Caco-2 (cell line): ENCODE results near the gene TIMP2. TPM values are rescaled to one million over a fixed set of nuclear protein-coding genes. Genes with fewer than 3 reads are reported as not detected.

ENCODE experiments used
- BruUV-seq: library from RNA; stranded (reverse); fragments of 400-500 nt; replicated peaks from 2 replicates; lab custom pipeline; 2021; lab: Mats Ljungman, UMichigan
- CTCF ChIA-PET: fragments of 300-600 bp; sonication (Branson Sonifier 250); formaldehyde crosslinking; loops from one replicate; lab custom pipeline; 2022; ENCODE audit warnings: antibody characterized with exemption; lab: Charles Lee
- POLR2A ChIA-PET: fragments of 300-600 bp; sonication (Branson Sonifier 250); formaldehyde crosslinking; loops from one replicate; lab custom pipeline; 2022; ENCODE audit warnings: antibody characterized with exemption; lab: Charles Lee
- DNase-seq, 2 experiments: peaks; one replicate each; pipeline versions ENCODE4 v3.0.0 to v3.0.0-alpha.2; 2020 to 2022
- H3K27me3 ChIP-seq: replicated peaks from 2 replicates; pipeline ENCODE4 v1.6.0; 2011; ENCODE audit warnings: low read length; ENCODE audit not compliant: control insufficient read depth, insufficient read depth
- H3K36me3 ChIP-seq: 2 replicates; pipeline ENCODE4 v1.5.1; 2011; ENCODE audit warnings: low read length; ENCODE audit not compliant: control insufficient read depth, insufficient read depth
- H3K4me1 ChIP-seq: fragments of 250-450 bp; sonication (Bioruptor Pico); 2 replicates; pipeline ENCODE4 v1.5.1; 2020; ENCODE audit warnings: mild to moderate bottlenecking
- H3K4me3 ChIP-seq: 2 replicates; pipeline ENCODE4 v1.5.1; 2011; ENCODE audit warnings: low read depth, mild to moderate bottlenecking, control low read depth, low read length
- H3K9me3 ChIP-seq: fragments of 250-450 bp; sonication (Bioruptor Pico); 2 replicates; pipeline ENCODE4 v1.5.1; 2020; ENCODE audit warnings: mild to moderate bottlenecking, moderate library complexity
- H3K27ac Mint-ChIP-seq: one replicate; pipeline ENCODE4 v1.8.0; 2022; ENCODE audit warnings: mixed read lengths; ENCODE audit not compliant: unreplicated experiment
- H3K27me3 Mint-ChIP-seq: one replicate; pipeline ENCODE4 v1.8.0; 2022; ENCODE audit warnings: mixed read lengths; ENCODE audit not compliant: insufficient read depth, unreplicated experiment
- H3K36me3 Mint-ChIP-seq: one replicate; pipeline ENCODE4 v1.8.0; 2022; ENCODE audit warnings: mild to moderate bottlenecking, mixed read lengths; ENCODE audit not compliant: insufficient read depth, unreplicated experiment
- H3K4me1 Mint-ChIP-seq: one replicate; pipeline ENCODE4 v1.8.0; 2022; ENCODE audit warnings: low read depth, mixed read lengths; ENCODE audit not compliant: unreplicated experiment
- H3K4me3 Mint-ChIP-seq: one replicate; pipeline ENCODE4 v1.8.0; 2022; ENCODE audit warnings: mild to moderate bottlenecking, moderate library complexity, mixed read lengths; ENCODE audit not compliant: unreplicated experiment
- H3K9me3 Mint-ChIP-seq: one replicate; pipeline ENCODE4 v1.8.0; 2022; ENCODE audit warnings: mixed read lengths; ENCODE audit not compliant: unreplicated experiment
- CTCF ChIP-seq, 2 experiments: fragments of 200-600 bp in 1 of 2; IDR thresholded peaks; 1 replicate in 1 of 2; 2 replicates in 1 of 2; pipeline versions ENCODE4 v1.5.1 to v1.8.0; 2011 to 2022; ENCODE audit warnings: antibody characterized with exemption in 1 of 2, control low read depth in 1 of 2, inconsistent platforms in 1 of 2, low read depth in 1 of 2, low read length in 1 of 2, mild to moderate bottlenecking in 1 of 2, moderate library complexity in 1 of 2; ENCODE audit not compliant: insufficient read depth in 1 of 2, severe bottlenecking in 1 of 2, unreplicated experiment in 1 of 2
- intact Hi-C: fragments of 100-400 bp; cut with micrococcal nuclease; formaldehyde crosslinking; loops from one replicate; pipeline ENCODE4 v1.10.0; 2022; ENCODE audit not compliant: unreplicated experiment
- total RNA-seq: library from RNA; stranded (reverse); gene quantifications from 2 replicates; pipeline ENCODE4 v1.2.3, GENCODE V29; 2022

TIMP2 gene
- total RNA-seq, 1 experiment from 2014 or later: 70.1 TPM

GRCh38 chr17:78910497-78911284 is 14.5 kb downstream of the TIMP2 start:
- no peak for DNase-seq
- Histone ChIP-seq H3K9me3 (no peaks in the 10 kb centered on the region), H3K27me3 (no peaks in the 10 kb centered on the region), H3K36me3 (no peaks in the 10 kb centered on the region), H3K4me1 (peaks cover under 1% of the 10 kb centered on the region; the same call in 1 of the 2 replicates), H3K4me3 (no peak overlapping the region)
- H3K27me3 Mint-ChIP-seq: no peaks in the 10 kb centered on the region
- BruUV-seq: TSS peak; percentile 13
- intact Hi-C loops: no loop called here
- CTCF ChIA-PET: no interaction called here
- H3K4me3 Mint-ChIP-seq: no peak overlapping the region
- peaks cover 39% of the 10 kb centered on the region for H3K36me3 Mint-ChIP-seq
- H3K27ac Mint-ChIP-seq: peak overlapping the region; percentile 3
- no peak for TF ChIP-seq CTCF (IDR thresholded peaks at IDR 0.05; ENCODE audit: insufficient read depth in 1 of 2, low read depth in 1 of 2, low read length in 1 of 2, severe bottlenecking in 1 of 2, unreplicated experiment in 1 of 2)
- POLR2A ChIA-PET: no interaction called here
- H3K9me3 Mint-ChIP-seq: no peaks in the 10 kb centered on the region
- peaks cover 7% of the 10 kb centered on the region for H3K4me1 Mint-ChIP-seq

GRCh38 chr17:78908426-78908825 is 16.8 kb downstream of the TIMP2 start:
- DNase-seq: no peak
- Mint-ChIP-seq H3K4me3 (no peak overlapping the region), H3K4me1 (peaks cover 20% of the 10 kb centered on the region), H3K27ac (peak overlapping the region; percentile 22), H3K27me3 (no peaks in the 10 kb centered on the region), H3K9me3 (no peaks in the 10 kb centered on the region), H3K36me3 (peaks cover 32% of the 10 kb centered on the region)
- ChIA-PET POLR2A (no interaction called here), CTCF (no interaction called here)
- Histone ChIP-seq H3K4me1 (no peaks in the 10 kb centered on the region), H3K4me3 (no peak overlapping the region), H3K36me3 (no peaks in the 10 kb centered on the region), H3K27me3 (no peaks in the 10 kb centered on the region), H3K9me3 (no peaks in the 10 kb centered on the region)
- intact Hi-C loops: no loop called here
- TF ChIP-seq CTCF (IDR thresholded peaks at IDR 0.05; ENCODE audit: insufficient read depth in 1 of 2, low read depth in 1 of 2, low read length in 1 of 2, severe bottlenecking in 1 of 2, unreplicated experiment in 1 of 2): no peak
- BruUV-seq: no TSS peak

GRCh38 chr17:78905541-78905940 is 19.6 kb downstream of the TIMP2 start:
- Mint-ChIP-seq H3K27me3 (no peaks in the 10 kb centered on the region), H3K36me3 (peaks cover 39% of the 10 kb centered on the region), H3K4me3 (no peak overlapping the region), H3K27ac (no peak overlapping the region), H3K9me3 (no peaks in the 10 kb centered on the region), H3K4me1 (peaks cover 38% of the 10 kb centered on the region)
- DNase-seq: no peak
- no TSS peak for BruUV-seq
- Histone ChIP-seq H3K9me3 (no peaks in the 10 kb centered on the region), H3K4me1 (peaks cover 3% of the 10 kb centered on the region; the same call in 1 of the 2 replicates), H3K4me3 (no peak overlapping the region), H3K36me3 (no peaks in the 10 kb centered on the region), H3K27me3 (no peaks in the 10 kb centered on the region)
- intact Hi-C loops: no loop called here
- ChIA-PET POLR2A (no interaction called here), CTCF (no interaction called here)
- TF ChIP-seq CTCF (IDR thresholded peaks at IDR 0.05; ENCODE audit: insufficient read depth in 1 of 2, low read depth in 1 of 2, low read length in 1 of 2, severe bottlenecking in 1 of 2, unreplicated experiment in 1 of 2): no peak
